ENCODE measurements around the gene CYTH4.

DNA sequence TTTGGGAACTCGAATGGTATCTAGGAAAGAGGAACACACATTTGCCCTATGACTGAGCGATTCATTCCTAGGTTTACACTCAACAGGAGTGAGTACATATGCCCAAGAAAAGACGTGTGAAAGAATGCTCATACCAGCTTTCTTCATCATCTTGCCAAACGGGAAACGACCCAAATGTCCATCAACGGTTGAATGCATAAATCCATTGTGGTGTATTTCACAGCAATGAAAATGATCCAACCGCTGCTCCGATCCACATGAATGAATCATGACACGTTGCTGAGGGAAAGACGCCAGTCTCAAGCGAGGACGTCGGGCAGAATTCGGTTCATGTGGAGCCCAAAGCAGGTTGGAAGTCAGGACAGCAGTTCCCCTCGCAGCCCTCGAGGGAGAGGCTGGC, 71.5 kb downstream of the CYTH4 start:
- TF ChIP-seq, protein P1, sequence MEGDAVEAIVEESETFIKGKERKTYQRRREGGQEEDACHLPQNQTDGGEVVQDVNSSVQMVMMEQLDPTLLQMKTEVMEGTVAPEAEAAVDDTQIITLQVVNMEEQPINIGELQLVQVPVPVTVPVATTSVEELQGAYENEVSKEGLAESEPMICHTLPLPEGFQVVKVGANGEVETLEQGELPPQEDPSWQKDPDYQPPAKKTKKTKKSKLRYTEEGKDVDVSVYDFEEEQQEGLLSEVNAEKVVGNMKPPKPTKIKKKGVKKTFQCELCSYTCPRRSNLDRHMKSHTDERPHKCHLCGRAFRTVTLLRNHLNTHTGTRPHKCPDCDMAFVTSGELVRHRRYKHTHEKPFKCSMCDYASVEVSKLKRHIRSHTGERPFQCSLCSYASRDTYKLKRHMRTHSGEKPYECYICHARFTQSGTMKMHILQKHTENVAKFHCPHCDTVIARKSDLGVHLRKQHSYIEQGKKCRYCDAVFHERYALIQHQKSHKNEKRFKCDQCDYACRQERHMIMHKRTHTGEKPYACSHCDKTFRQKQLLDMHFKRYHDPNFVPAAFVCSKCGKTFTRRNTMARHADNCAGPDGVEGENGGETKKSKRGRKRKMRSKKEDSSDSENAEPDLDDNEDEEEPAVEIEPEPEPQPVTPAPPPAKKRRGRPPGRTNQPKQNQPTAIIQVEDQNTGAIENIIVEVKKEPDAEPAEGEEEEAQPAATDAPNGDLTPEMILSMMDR (IDR thresholded peaks at IDR 0.05), result no peak
- TF ChIP-seq EP300 (IDR thresholded peaks at IDR 0.05), result no peak
- no peak for TF ChIP-seq POLR2A (IDR thresholded peaks at IDR 0.05)

All from ovary (tissue), 3 donors.